T-helper 17 cell (primary cell): Measurements from ENCODE around the gene CCSER1. TPM values are rescaled to one million over a fixed set of nuclear protein-coding genes. Genes with fewer than 3 reads are reported as not detected.

Experiments used
- ATAC-seq: fragments of 150-1000 bp; cut with Tn5 transposase; 2 replicates; pipeline ENCODE4 v1.10.0; 2021; ENCODE audit warnings: mild to moderate bottlenecking, moderate library complexity
- DNase-seq, 3 donors: peaks; one replicate each; pipeline versions ENCODE4 v3.0.0 to v3.0.0-alpha.2; 2020 to 2021
- H3K9me3 ChIP-seq: one replicate; pipeline ENCODE4 v1.7.0; 2013; ENCODE audit warnings: low read length, mild to moderate bottlenecking; ENCODE audit not compliant: control insufficient read depth, poor library complexity, severe bottlenecking
- H3K27ac Mint-ChIP-seq: one replicate; pipeline ENCODE4 v1.8.0; 2022; ENCODE audit warnings: mild to moderate bottlenecking, moderate library complexity, mixed read lengths
- H3K27me3 Mint-ChIP-seq: one replicate; pipeline ENCODE4 v1.8.0; 2022; ENCODE audit warnings: mixed read lengths
- H3K36me3 Mint-ChIP-seq: one replicate; pipeline ENCODE4 v1.8.0; 2022; ENCODE audit warnings: low read depth, mixed read lengths
- H3K4me1 Mint-ChIP-seq: one replicate; pipeline ENCODE4 v1.8.0; 2022; ENCODE audit warnings: mild to moderate bottlenecking, mixed read lengths
- H3K4me3 Mint-ChIP-seq: one replicate; pipeline ENCODE4 v1.8.0; 2022; ENCODE audit warnings: mild to moderate bottlenecking, moderate library complexity, mixed read lengths
- total RNA-seq, 4 donors: library from RNA in 2 of 4; stranded (reverse) in 2 of 4; gene quantifications; one replicate each; pipeline ENCODE4 v1.2.3 and lab custom pipeline; 2022 to 2026

The CCSER1 gene
- total RNA-seq, 2 donors from 2014 or later, result 1.7 to 3.0 TPM

DNA sequence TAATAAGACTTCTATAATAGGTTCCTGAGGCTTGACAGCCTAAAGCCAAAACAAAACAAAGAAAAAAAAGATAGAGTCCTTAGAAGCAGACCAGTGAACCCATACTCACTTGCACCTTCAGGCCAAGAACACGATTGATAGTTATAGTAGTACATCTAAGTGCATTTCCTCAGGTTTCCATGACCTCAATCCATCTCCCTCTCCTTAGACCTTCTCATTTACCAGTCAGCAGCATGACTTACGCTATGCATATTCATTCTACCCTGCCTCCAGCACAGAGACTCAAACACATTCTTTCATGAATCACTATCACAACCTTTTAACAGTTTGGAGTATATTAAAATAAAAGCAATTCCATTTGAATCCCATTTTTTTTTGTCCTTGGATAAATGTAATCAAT, 855.6 kb downstream of the CCSER1 start:
- no peaks in the 10 kb centered on the region for H3K27me3 Mint-ChIP-seq
- no peak overlapping the region for H3K4me3 Mint-ChIP-seq
- no peak overlapping the region for H3K27ac Mint-ChIP-seq
- H3K4me1 Mint-ChIP-seq, result no peaks in the 10 kb centered on the region
- no peak for DNase-seq
- no peaks in the 10 kb centered on the region for H3K9me3 ChIP-seq
- no peaks in the 10 kb centered on the region for H3K36me3 Mint-ChIP-seq
- no peak for ATAC-seq

DNA sequence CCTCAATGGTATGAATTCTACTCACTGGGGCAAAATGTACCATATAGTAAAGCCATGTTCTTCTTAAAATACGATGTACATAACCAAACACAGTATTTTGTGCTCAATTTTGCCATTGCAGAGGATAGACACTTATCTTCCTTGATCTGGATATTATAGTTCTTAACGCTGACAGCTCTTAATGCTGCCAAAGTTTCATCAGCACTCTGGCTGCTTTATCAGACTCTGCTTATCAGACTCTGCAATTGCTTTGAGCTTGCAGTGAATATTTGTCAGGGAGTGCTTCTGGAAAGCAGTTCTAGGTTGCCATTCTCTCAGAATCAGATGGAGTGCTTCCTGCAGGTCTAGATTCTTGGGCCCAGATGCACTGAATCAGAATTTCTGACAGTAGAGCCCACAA, 863.1 kb downstream of the CCSER1 start:
- H3K4me1 Mint-ChIP-seq, result no peaks in the 10 kb centered on the region
- no peak overlapping the region for H3K4me3 Mint-ChIP-seq
- no peaks in the 10 kb centered on the region for H3K27me3 Mint-ChIP-seq
- no peak overlapping the region for H3K27ac Mint-ChIP-seq
- peaks cover 2% of the 10 kb centered on the region for H3K9me3 ChIP-seq
- DNase-seq (no peak), ATAC-seq (no peak)
- H3K36me3 Mint-ChIP-seq, result no peaks in the 10 kb centered on the region

GRCh38 chr4:90992213-90992612, 865.0 kb downstream of the CCSER1 start:
- no peaks in the 10 kb centered on the region for H3K36me3 Mint-ChIP-seq
- ATAC-seq (no peak), DNase-seq (no peak)
- no peak overlapping the region for H3K27ac Mint-ChIP-seq
- no peak overlapping the region for H3K4me3 Mint-ChIP-seq
- no peaks in the 10 kb centered on the region for H3K27me3 Mint-ChIP-seq
- H3K9me3 ChIP-seq, result peaks cover 2% of the 10 kb centered on the region
- H3K4me1 Mint-ChIP-seq, result no peaks in the 10 kb centered on the region

- no peak overlapping the region for H3K27ac Mint-ChIP-seq
- no peaks in the 10 kb centered on the region for H3K27me3 Mint-ChIP-seq
- peaks cover 2% of the 10 kb centered on the region for H3K9me3 ChIP-seq
- DNase-seq, result no peak
- no peak for ATAC-seq
- H3K4me3 Mint-ChIP-seq, result no peak overlapping the region
- no peaks in the 10 kb centered on the region for H3K36me3 Mint-ChIP-seq
- no peaks in the 10 kb centered on the region for H3K4me1 Mint-ChIP-seq
Observed at GRCh38 chr4:90994851-90995574, 867.8 kb downstream of the CCSER1 start.

- no peaks in the 10 kb centered on the region for H3K9me3 ChIP-seq
- Mint-ChIP-seq H3K36me3 (no peaks in the 10 kb centered on the region), H3K4me1 (no peaks in the 10 kb centered on the region), H3K4me3 (no peak overlapping the region), H3K27ac (no peak overlapping the region), H3K27me3 (no peaks in the 10 kb centered on the region)
- ATAC-seq (no peak), DNase-seq (no peak)
Observed at GRCh38 chr4:90995996-90996395, 868.8 kb downstream of the CCSER1 start.

DNA sequence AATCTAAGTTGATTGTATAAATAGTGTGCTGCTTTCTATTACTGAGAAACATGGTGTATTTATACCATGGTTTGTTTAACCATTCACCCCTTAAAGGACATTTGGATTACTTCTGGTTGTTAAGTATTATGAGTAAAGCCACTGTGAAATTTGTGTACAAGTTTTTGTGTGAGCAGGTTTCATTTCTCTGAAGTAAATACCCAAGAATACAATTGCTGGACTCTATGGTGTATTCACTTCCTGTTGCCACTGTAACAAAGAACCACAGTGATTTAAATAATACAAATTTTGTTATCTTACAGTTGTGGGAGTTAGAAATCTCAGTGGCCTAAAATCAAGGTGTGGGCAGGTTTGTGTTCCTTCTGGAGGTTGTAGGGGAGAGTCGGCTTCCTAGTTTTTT, 869.6 kb downstream of the CCSER1 start:
- ATAC-seq, result no peak

DNA sequence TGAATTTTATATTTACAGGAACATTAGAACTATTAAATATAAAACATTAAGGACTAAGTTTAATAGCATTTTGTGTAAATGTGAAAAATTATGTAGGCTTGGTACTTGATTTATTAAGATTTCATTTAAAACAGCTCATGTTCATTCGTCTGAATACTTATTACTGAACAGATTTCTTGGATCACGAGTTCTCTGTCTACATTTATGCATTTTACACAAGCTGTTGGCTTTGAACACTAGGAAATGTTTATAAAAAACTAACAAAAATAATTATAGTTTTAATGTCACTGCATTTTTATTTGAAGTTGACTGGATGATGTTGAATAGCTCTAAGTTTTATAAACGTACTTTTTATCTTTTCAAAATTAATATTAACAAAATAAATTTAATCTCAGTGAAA, 888.7 kb downstream of the CCSER1 start:
- no peak overlapping the region for H3K27ac Mint-ChIP-seq
- no peaks in the 10 kb centered on the region for H3K36me3 Mint-ChIP-seq
- H3K4me1 Mint-ChIP-seq, result no peaks in the 10 kb centered on the region
- ATAC-seq, result no peak
- no peak for DNase-seq
- H3K4me3 Mint-ChIP-seq, result no peak overlapping the region
- no peaks in the 10 kb centered on the region for H3K27me3 Mint-ChIP-seq
- H3K9me3 ChIP-seq, result no peaks in the 10 kb centered on the region

More for the DNA sequence above, 869.6 kb downstream of the CCSER1 start:
- H3K9me3 ChIP-seq, result no peaks in the 10 kb centered on the region
- DNase-seq, result no peak
- H3K36me3 Mint-ChIP-seq, result no peaks in the 10 kb centered on the region
- no peaks in the 10 kb centered on the region for H3K4me1 Mint-ChIP-seq
- H3K4me3 Mint-ChIP-seq, result no peak overlapping the region
- no peaks in the 10 kb centered on the region for H3K27me3 Mint-ChIP-seq
- no peak overlapping the region for H3K27ac Mint-ChIP-seq

GRCh38 chr4:91019513-91019912, 892.3 kb downstream of the CCSER1 start:
- DNase-seq, result no peak
- no peaks in the 10 kb centered on the region for H3K9me3 ChIP-seq
- Mint-ChIP-seq H3K27me3 (no peaks in the 10 kb centered on the region), H3K4me1 (no peaks in the 10 kb centered on the region), H3K36me3 (no peaks in the 10 kb centered on the region), H3K27ac (no peak overlapping the region), H3K4me3 (no peak overlapping the region)
- ATAC-seq, result no peak

- ATAC-seq (no peak), DNase-seq (no peak)
- Mint-ChIP-seq H3K27ac (no peak overlapping the region), H3K4me3 (no peak overlapping the region), H3K27me3 (no peaks in the 10 kb centered on the region), H3K36me3 (no peaks in the 10 kb centered on the region), H3K4me1 (no peaks in the 10 kb centered on the region)
- no peaks in the 10 kb centered on the region for H3K9me3 ChIP-seq
Observed at GRCh38 chr4:91025241-91026148, 898.3 kb downstream of the CCSER1 start.

GRCh38 chr4:91028228-91028627, 901.0 kb downstream of the CCSER1 start:
- no peak for ATAC-seq
- Mint-ChIP-seq H3K27ac (no peak overlapping the region), H3K4me1 (no peaks in the 10 kb centered on the region)

DNA sequence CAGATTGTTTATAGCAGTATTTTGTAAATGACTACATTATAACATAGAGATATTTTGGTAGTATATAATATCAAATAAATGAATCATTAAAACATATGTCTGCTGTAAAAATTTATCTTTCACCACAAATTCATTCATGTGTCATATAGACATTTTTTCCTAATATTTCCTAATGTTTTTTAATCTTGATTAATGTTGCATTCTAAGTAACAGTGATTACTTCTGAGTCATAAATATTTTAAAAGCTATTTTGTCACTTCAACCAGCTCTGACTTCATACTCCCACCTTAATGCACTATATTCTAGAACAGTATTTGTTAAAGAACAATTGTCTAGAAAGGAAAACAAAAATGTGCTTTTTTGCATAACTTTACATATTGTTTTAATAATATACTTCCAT, 904.6 kb downstream of the CCSER1 start:
- H3K9me3 ChIP-seq, result no peaks in the 10 kb centered on the region
- DNase-seq (no peak), ATAC-seq (no peak)
- H3K27me3 Mint-ChIP-seq, result no peaks in the 10 kb centered on the region
- H3K4me1 Mint-ChIP-seq, result no peaks in the 10 kb centered on the region
- no peak overlapping the region for H3K4me3 Mint-ChIP-seq
- H3K36me3 Mint-ChIP-seq, result no peaks in the 10 kb centered on the region
- H3K27ac Mint-ChIP-seq, result no peak overlapping the region

More at GRCh38 chr4:91028228-91028627, 901.0 kb downstream of the CCSER1 start:
- no peaks in the 10 kb centered on the region for H3K27me3 Mint-ChIP-seq
- no peak for DNase-seq
- no peak overlapping the region for H3K4me3 Mint-ChIP-seq
- no peaks in the 10 kb centered on the region for H3K9me3 ChIP-seq
- H3K36me3 Mint-ChIP-seq, result no peaks in the 10 kb centered on the region

- DNase-seq (no peak), ATAC-seq (no peak)
- H3K36me3 Mint-ChIP-seq, result no peaks in the 10 kb centered on the region
- H3K27me3 Mint-ChIP-seq, result no peaks in the 10 kb centered on the region
- H3K27ac Mint-ChIP-seq, result no peak overlapping the region
- no peak overlapping the region for H3K4me3 Mint-ChIP-seq
- no peaks in the 10 kb centered on the region for H3K4me1 Mint-ChIP-seq
- no peaks in the 10 kb centered on the region for H3K9me3 ChIP-seq
Observed at GRCh38 chr4:91032725-91033445, 905.7 kb downstream of the CCSER1 start.

- no peaks in the 10 kb centered on the region for H3K4me1 Mint-ChIP-seq
- no peaks in the 10 kb centered on the region for H3K9me3 ChIP-seq
- H3K27me3 Mint-ChIP-seq, result no peaks in the 10 kb centered on the region
- no peak overlapping the region for H3K27ac Mint-ChIP-seq
- no peaks in the 10 kb centered on the region for H3K36me3 Mint-ChIP-seq
- ATAC-seq (no peak), DNase-seq (no peak)
- H3K4me3 Mint-ChIP-seq, result no peak overlapping the region
Observed at GRCh38 chr4:91035276-91035675, 908.1 kb downstream of the CCSER1 start.
